IMR-90 (cell line): ENCODE data around the gene ADAMTS13.

Source experiments
- CEBPB ChIP-seq: IDR thresholded peaks from 2 replicates; pipeline ENCODE4 v1.6.1; 2012; ENCODE audit warnings: low read depth, low read length, improper control_type of control experiment
- POLR2A ChIP-seq: IDR thresholded peaks from 2 replicates; pipeline ENCODE4 v1.6.1; 2012; ENCODE audit warnings: mild to moderate bottlenecking, low read depth, low read length
- RFX5 ChIP-seq: IDR thresholded peaks from 2 replicates; pipeline ENCODE4 v1.8.0; 2012; ENCODE audit warnings: low read depth, mild to moderate bottlenecking, low read length, moderate library complexity
- TF ChIP-seq, protein P1 (sequence below): conservative IDR thresholded peaks from 2 replicates; pipeline ENCODE4 v1.5.1; 2012; ENCODE audit warnings: mild to moderate bottlenecking, low read depth, low read length, improper control_type of control experiment

- TF ChIP-seq, protein P1, sequence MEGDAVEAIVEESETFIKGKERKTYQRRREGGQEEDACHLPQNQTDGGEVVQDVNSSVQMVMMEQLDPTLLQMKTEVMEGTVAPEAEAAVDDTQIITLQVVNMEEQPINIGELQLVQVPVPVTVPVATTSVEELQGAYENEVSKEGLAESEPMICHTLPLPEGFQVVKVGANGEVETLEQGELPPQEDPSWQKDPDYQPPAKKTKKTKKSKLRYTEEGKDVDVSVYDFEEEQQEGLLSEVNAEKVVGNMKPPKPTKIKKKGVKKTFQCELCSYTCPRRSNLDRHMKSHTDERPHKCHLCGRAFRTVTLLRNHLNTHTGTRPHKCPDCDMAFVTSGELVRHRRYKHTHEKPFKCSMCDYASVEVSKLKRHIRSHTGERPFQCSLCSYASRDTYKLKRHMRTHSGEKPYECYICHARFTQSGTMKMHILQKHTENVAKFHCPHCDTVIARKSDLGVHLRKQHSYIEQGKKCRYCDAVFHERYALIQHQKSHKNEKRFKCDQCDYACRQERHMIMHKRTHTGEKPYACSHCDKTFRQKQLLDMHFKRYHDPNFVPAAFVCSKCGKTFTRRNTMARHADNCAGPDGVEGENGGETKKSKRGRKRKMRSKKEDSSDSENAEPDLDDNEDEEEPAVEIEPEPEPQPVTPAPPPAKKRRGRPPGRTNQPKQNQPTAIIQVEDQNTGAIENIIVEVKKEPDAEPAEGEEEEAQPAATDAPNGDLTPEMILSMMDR: no peak
- TF ChIP-seq POLR2A: no peak
- no peak for TF ChIP-seq RFX5
- no peak for TF ChIP-seq CEBPB
Measured at GRCh38 chr9:133419005-133419404, 3.2 kb upstream of the ADAMTS13 start.
